K562 (cell line): ENCODE results near the gene GDF15. TPM values are rescaled to one million over a fixed set of nuclear protein-coding genes. Genes with fewer than 3 reads are reported as not detected.

Source experiments
- CBFA2T3 ChIP-seq: fragments of 450-650 bp; IDR thresholded peaks from 2 replicates; pipeline ENCODE4 v1.6.1; 2017
- EZH2 ChIP-seq: IDR thresholded peaks from 2 replicates; pipeline ENCODE4 v1.6.1; 2012; ENCODE audit warnings: low read depth, mild to moderate bottlenecking, inconsistent platforms, low read length, borderline replicate concordance
- FOSL1 ChIP-seq: fragments of 200-800 bp; sonication (Bioruptor generic); conservative IDR thresholded peaks from 2 replicates; pipeline ENCODE4 v1.6.1; 2016; ENCODE audit warnings: missing genetic modification characterization, missing compliant biosample characterization
- GTF2A2 ChIP-seq: IDR thresholded peaks from 2 replicates; pipeline ENCODE4 v1.6.1; 2016; ENCODE audit warnings: mild to moderate bottlenecking, missing genetic modification characterization, missing compliant biosample characterization
- KDM1A ChIP-seq, 2 experiments: fragments of 450-650 bp; IDR thresholded peaks; 2 replicates each; pipeline ENCODE4 v1.6.1; 2016; ENCODE audit warnings: mild to moderate bottlenecking in 2 of 2
- KLF1 ChIP-seq: fragments of 450-650 bp; IDR thresholded peaks from 2 replicates; pipeline ENCODE4 v1.6.1; 2016; ENCODE audit warnings: missing genetic modification characterization, missing compliant biosample characterization
- MTA1 ChIP-seq: fragments of 450-650 bp; IDR thresholded peaks from 2 replicates; pipeline ENCODE4 v1.6.1; 2017; ENCODE audit warnings: borderline replicate concordance
- NR4A1 ChIP-seq, 2 experiments: fragments of 250-450 bp in 1 of 2; fragments of 450-650 bp in 1 of 2; sonication (Bioruptor Pico) in 1 of 2; IDR thresholded peaks; 2 replicates each; pipeline versions ENCODE4 v1.4.0 to v1.6.1; 2016 to 2020; ENCODE audit warnings: mild to moderate bottlenecking in 2 of 2, missing compliant biosample characterization in 1 of 2, missing genetic modification characterization in 1 of 2, moderate library complexity in 1 of 2
- POLR3A ChIP-seq: IDR thresholded peaks from 2 replicates; pipeline ENCODE4 v1.6.1; 2011; ENCODE audit warnings: borderline replicate concordance, mild to moderate bottlenecking, moderate library complexity; ENCODE audit not compliant: insufficient read length, insufficient read depth; ENCODE audit errors: extremely low read depth
- PTRF ChIP-seq: fragments of 450-650 bp; IDR thresholded peaks from 2 replicates; pipeline ENCODE4 v1.6.1; 2016; ENCODE audit warnings: mild to moderate bottlenecking, missing genetic modification characterization, missing compliant biosample characterization
- RBM14 ChIP-seq: fragments of 200-400 bp; formaldehyde crosslinking; IDR thresholded peaks from 2 replicates; pipeline ENCODE4 v1.6.1; 2018; ENCODE audit warnings: low read depth, mild to moderate bottlenecking, low read length, moderate library complexity, borderline replicate concordance; ENCODE audit not compliant: insufficient read depth
- RHOXF2B ChIP-seq: fragments of 250-450 bp; sonication (Bioruptor Pico); conservative IDR thresholded peaks from 2 replicates; pipeline ENCODE4 v1.5.1; 2021
- TBP ChIP-seq: optimal IDR thresholded peaks from 2 replicates; pipeline ENCODE3; 2011; ENCODE audit warnings: low read depth, low read length, improper control_type of control experiment
- USF2 ChIP-seq: sonication (generic); formaldehyde crosslinking; IDR thresholded peaks from 2 replicates; pipeline ENCODE4 v1.5.0; 2020; ENCODE audit warnings: missing genetic modification reagents
- XRCC3 ChIP-seq: fragments of 450-650 bp; IDR thresholded peaks from 2 replicates; pipeline ENCODE4 v1.6.1; 2017; ENCODE audit warnings: mild to moderate bottlenecking, moderate library complexity
- XRCC5 ChIP-seq: fragments of 200-400 bp; formaldehyde crosslinking; IDR thresholded peaks from 2 replicates; pipeline ENCODE4 v1.6.1; 2017; ENCODE audit warnings: low read depth, mild to moderate bottlenecking, low read length
- ZBTB17 ChIP-seq: fragments of 450-650 bp; formaldehyde crosslinking; IDR thresholded peaks from 2 replicates; pipeline ENCODE4 v1.4.0; 2020; ENCODE audit warnings: mild to moderate bottlenecking
- ZBTB34 ChIP-seq: fragments of 250-450 bp; sonication (Bioruptor Pico); IDR thresholded peaks from 2 replicates; pipeline ENCODE4 v1.8.0; 2021; ENCODE audit warnings: mild to moderate bottlenecking, moderate library complexity
- ZNF146 ChIP-seq: IDR thresholded peaks from one replicate; pipeline ENCODE4 v1.6.1; 2018; ENCODE audit warnings: missing compliant biosample characterization; ENCODE audit not compliant: unreplicated experiment
- ZNF408 ChIP-seq: fragments of 250-450 bp; sonication (Bioruptor Pico); IDR thresholded peaks from 2 replicates; pipeline ENCODE4 v1.4.0; 2020; ENCODE audit warnings: low read depth, mild to moderate bottlenecking, moderate library complexity
- ZNF639 ChIP-seq, 2 experiments: fragments of 200-800 bp in 1 of 2; sonication (Bioruptor generic) in 1 of 2; sonication (generic) in 1 of 2; formaldehyde crosslinking in 1 of 2; IDR thresholded peaks in 1 of 2; conservative IDR thresholded peaks in 1 of 2; 2 replicates each; pipeline versions ENCODE4 v1.5.0 to v1.6.1; 2016 to 2020; ENCODE audit warnings: missing compliant biosample characterization in 1 of 2, missing genetic modification characterization in 1 of 2, missing genetic modification reagents in 1 of 2
- ZNF655 ChIP-seq: fragments of 250-450 bp; sonication (Bioruptor Pico); IDR thresholded peaks from 2 replicates; pipeline ENCODE4 v1.5.0; 2021
- ZNF830 ChIP-seq: fragments of 250-450 bp; sonication (Bioruptor Pico); IDR thresholded peaks from 2 replicates; pipeline ENCODE4 v1.5.0; 2021; ENCODE audit warnings: mild to moderate bottlenecking
- polyA plus RNA-seq, 8 experiments: library from polyadenylated mRNA; depleted of rRNA in 4 of 8; stranded (reverse) in 5 of 8; unstranded in 3 of 8; fragments of >200 nt; fragmentation: Nextera tagmentation in 2 of 8; fragmentation: Illumina TruSeq in 1 of 8; extraction: Ambion mirVana in 2 of 8; extraction: Trizol in 1 of 8; gene quantifications; 2 replicates each; pipeline versions ENCODE4 v1.2.1 to v1.2.3, GENCODE V29; 2011 to 2014; ENCODE audit warnings: inconsistent platforms in 1 of 8, missing spikeins in 1 of 8
- total RNA-seq, 7 experiments: library from RNA; depleted of rRNA in 6 of 7; stranded (reverse); fragments of >200 nt in 6 of 7; fragmentation: Illumina TruSeq in 2 of 7; extraction: Trizol in 2 of 7; gene quantifications; 2 replicates each; pipeline versions ENCODE4 v1.2.1 to v1.2.3, GENCODE V29; 2011 to 2021; ENCODE audit warnings: low replicate concordance in 1 of 7

GDF15 gene
- total and polyA plus RNA-seq, 9 of the 15 experiments (the other 6 are each of a cell fraction or from before 2014, with no cell fraction given): 2.3 to 82.4 (median 12.5) TPM

- TF ChIP-seq ZNF639 (CRISPR knock-in tag; conservative IDR thresholded peaks at IDR 0.05 in 1 of 2, IDR thresholded peaks at IDR 0.05 in 1 of 2) (0 out of 4 replicates have a peak, but pooled peaks of 1 of the 2 experiments have one; percentile 60), EZH2 (no peak), ZNF655 (CRISPR knock-in tag) (no peak), FOSL1 (tag) (no peak), USF2 (CRISPR knock-in tag) (no peak), RBM14 (no peak), GTF2A2 (tag) (no peak), KLF1 (tag) (no peak), XRCC3 (no peak), ZNF830 (CRISPR knock-in tag) (no peak), POLR3A (no peak), ZNF408 (CRISPR knock-in tag) (no peak), RHOXF2B (no peak), ZNF146 (CRISPR knock-in tag) (no peak), ZBTB34 (no peak), PTRF (tag) (no peak), CBFA2T3 (no peak), TBP (no peak), MTA1 (no peak), KDM1A (IDR thresholded peaks at IDR 0.05) (no peak), ZBTB17 (CRISPR knock-in tag) (0 out of 2 replicates have a peak, but pooled peaks have one; percentile 28), NR4A1 (CRISPR knock-in tag; IDR thresholded peaks at IDR 0.05) (no peak), NR4A1 (tag; IDR thresholded peaks at IDR 0.05) (no peak), XRCC5 (no peak)
Observed at GRCh38 chr19:18433735-18434398, 47.9 kb downstream of the GDF15 start (continued).
